C4-2B (cell line): ENCODE measurements around the gene DERL3.

Experiments
- H3K27ac ChIP-seq: fragments of 450-650 bp; 2 replicates; pipeline ENCODE4 v1.5.1; 2017
- ZFX ChIP-seq: fragments of 450-650 bp; IDR thresholded peaks from 2 replicates; pipeline ENCODE4 v1.6.1; 2017
- TF ChIP-seq, protein P1 (sequence below): fragments of 450-650 bp; conservative IDR thresholded peaks from 2 replicates; pipeline ENCODE4 v1.5.1; 2017; ENCODE audit warnings: mild to moderate bottlenecking

Gene DERL3

GRCh38 chr22:23793326-23793725, 45.5 kb downstream of the DERL3 start:
- H3K27ac ChIP-seq, result no peak overlapping the region
- TF ChIP-seq, protein P1, sequence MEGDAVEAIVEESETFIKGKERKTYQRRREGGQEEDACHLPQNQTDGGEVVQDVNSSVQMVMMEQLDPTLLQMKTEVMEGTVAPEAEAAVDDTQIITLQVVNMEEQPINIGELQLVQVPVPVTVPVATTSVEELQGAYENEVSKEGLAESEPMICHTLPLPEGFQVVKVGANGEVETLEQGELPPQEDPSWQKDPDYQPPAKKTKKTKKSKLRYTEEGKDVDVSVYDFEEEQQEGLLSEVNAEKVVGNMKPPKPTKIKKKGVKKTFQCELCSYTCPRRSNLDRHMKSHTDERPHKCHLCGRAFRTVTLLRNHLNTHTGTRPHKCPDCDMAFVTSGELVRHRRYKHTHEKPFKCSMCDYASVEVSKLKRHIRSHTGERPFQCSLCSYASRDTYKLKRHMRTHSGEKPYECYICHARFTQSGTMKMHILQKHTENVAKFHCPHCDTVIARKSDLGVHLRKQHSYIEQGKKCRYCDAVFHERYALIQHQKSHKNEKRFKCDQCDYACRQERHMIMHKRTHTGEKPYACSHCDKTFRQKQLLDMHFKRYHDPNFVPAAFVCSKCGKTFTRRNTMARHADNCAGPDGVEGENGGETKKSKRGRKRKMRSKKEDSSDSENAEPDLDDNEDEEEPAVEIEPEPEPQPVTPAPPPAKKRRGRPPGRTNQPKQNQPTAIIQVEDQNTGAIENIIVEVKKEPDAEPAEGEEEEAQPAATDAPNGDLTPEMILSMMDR, result no peak
- no peak for TF ChIP-seq ZFX

DNA sequence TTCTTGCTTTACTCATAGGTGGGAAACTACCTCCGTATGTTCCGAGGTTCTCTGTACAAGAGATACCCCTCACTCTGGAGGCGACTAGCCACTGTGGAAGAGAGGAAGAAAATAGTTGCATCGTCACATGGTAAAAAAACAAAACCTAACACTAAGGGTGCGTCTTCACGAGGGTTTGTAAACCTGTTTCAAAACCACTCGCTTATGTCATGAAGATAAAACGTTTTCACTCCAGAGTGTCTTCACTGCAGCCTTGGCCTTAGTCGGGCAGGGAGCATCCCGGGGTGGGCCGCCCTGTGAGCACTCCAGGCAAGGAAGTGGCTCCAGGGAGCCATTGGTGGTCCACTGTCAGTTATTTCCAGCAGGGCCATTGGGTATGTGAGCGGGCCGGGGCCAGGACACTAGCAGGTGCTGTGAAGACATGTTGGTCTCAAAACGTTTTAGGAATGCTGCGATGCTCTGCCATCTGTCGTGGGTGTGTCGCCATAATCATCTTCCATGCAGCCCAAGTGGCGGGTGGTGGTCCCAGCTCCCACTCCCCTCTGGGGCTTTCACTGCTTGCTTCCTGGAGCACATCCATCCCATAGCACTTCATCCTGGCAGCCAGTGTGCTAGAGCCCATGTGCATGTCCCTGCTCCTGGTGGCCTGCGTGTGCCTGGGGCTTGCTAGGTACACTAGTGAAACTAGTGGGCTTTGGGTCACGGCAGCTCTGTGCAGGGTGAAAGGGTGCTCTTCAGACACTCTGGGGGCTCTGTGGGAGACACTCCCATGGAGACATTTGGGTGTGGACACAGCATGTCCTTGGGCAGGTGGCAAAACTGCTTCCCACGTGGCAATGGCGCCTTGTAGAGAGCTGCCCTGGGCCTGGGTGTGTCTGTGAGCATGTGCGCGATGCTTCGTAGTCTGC, 46.8 kb downstream of the DERL3 start:
- H3K27ac ChIP-seq, result no peak overlapping the region
- no peak for TF ChIP-seq ZFX
- TF ChIP-seq, protein P1, result no peak

- no peak for TF ChIP-seq ZFX
- TF ChIP-seq, protein P1, result no peak
- H3K27ac ChIP-seq, result no peak overlapping the region
These were observed 47.7 kb downstream of the DERL3 start for GRCh38 chr22:23790819-23791737.

DNA sequence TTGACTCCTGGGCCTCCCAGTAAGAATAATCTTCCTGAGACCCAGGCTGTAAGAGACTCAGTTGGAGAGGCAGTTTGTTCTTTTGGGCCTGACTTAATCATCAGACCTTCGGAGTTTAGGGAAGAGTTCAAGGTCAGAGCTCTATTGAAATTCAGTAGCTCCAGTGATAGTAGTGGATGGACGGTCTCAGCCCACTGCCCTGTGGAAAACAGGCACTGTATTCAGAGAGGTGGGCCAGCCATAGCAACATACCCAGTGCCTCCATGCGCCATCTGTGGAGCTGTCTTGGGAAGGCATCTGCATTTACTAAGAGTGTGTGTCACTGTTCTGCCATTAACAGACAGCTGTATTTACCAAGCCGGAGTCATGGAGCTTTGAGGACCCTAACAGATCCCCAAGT, 49.2 kb downstream of the DERL3 start:
- TF ChIP-seq ZFX, result no peak
- TF ChIP-seq, protein P1, result no peak
- no peak overlapping the region for H3K27ac ChIP-seq

- no peak overlapping the region for H3K27ac ChIP-seq
These were observed 49.7 kb downstream of the DERL3 start for GRCh38 chr22:23789121-23789520.

GRCh38 chr22:23787910-23788309, 50.9 kb downstream of the DERL3 start:
- TF ChIP-seq, protein P1, result no peak
- H3K27ac ChIP-seq, result peak overlapping the region; percentile 87

More at GRCh38 chr22:23789121-23789520, 49.7 kb downstream of the DERL3 start:
- TF ChIP-seq, protein P1, result no peak
- TF ChIP-seq ZFX, result no peak

DNA sequence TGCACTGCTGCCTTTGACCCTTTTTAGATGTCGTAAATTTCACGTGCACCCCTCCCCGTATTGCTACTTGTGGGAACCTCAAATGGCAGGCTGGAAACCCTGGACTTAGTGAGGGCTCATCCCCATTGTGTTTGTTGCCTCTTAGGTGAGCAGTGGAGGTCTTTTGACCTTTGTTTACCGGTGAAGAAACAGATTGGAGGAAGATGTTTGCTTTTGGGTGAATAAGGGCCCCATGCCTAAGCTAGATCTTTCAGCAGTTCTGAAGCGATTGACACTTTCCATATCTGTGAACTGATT, 51.3 kb downstream of the DERL3 start:
- H3K27ac ChIP-seq, result peak overlapping the region; percentile 87
- no peak for TF ChIP-seq ZFX
- TF ChIP-seq, protein P1, result no peak
